Caco-2 (cell line): ENCODE results near the gene SPAG4. TPM values are rescaled to one million over a fixed set of nuclear protein-coding genes. Genes with fewer than 3 reads are reported as not detected.

Experiments used
- BruUV-seq: library from RNA; stranded (reverse); fragments of 400-500 nt; replicated peaks from 2 replicates; lab custom pipeline; 2021; lab: Mats Ljungman, UMichigan
- CTCF ChIA-PET: fragments of 300-600 bp; sonication (Branson Sonifier 250); formaldehyde crosslinking; loops from one replicate; lab custom pipeline; 2022; ENCODE audit warnings: antibody characterized with exemption; lab: Charles Lee
- POLR2A ChIA-PET: fragments of 300-600 bp; sonication (Branson Sonifier 250); formaldehyde crosslinking; loops from one replicate; lab custom pipeline; 2022; ENCODE audit warnings: antibody characterized with exemption; lab: Charles Lee
- DNase-seq, 2 experiments: peaks; one replicate each; pipeline versions ENCODE4 v3.0.0 to v3.0.0-alpha.2; 2020 to 2022
- H3K27me3 ChIP-seq: replicated peaks from 2 replicates; pipeline ENCODE4 v1.6.0; 2011; ENCODE audit warnings: low read length; ENCODE audit not compliant: control insufficient read depth, insufficient read depth
- H3K36me3 ChIP-seq: 2 replicates; pipeline ENCODE4 v1.5.1; 2011; ENCODE audit warnings: low read length; ENCODE audit not compliant: control insufficient read depth, insufficient read depth
- H3K4me1 ChIP-seq: fragments of 250-450 bp; sonication (Bioruptor Pico); 2 replicates; pipeline ENCODE4 v1.5.1; 2020; ENCODE audit warnings: mild to moderate bottlenecking
- H3K4me3 ChIP-seq: 2 replicates; pipeline ENCODE4 v1.5.1; 2011; ENCODE audit warnings: low read depth, mild to moderate bottlenecking, control low read depth, low read length
- H3K9me3 ChIP-seq: fragments of 250-450 bp; sonication (Bioruptor Pico); 2 replicates; pipeline ENCODE4 v1.5.1; 2020; ENCODE audit warnings: mild to moderate bottlenecking, moderate library complexity
- H3K27ac Mint-ChIP-seq: one replicate; pipeline ENCODE4 v1.8.0; 2022; ENCODE audit warnings: mixed read lengths; ENCODE audit not compliant: unreplicated experiment
- H3K27me3 Mint-ChIP-seq: one replicate; pipeline ENCODE4 v1.8.0; 2022; ENCODE audit warnings: mixed read lengths; ENCODE audit not compliant: insufficient read depth, unreplicated experiment
- H3K36me3 Mint-ChIP-seq: one replicate; pipeline ENCODE4 v1.8.0; 2022; ENCODE audit warnings: mild to moderate bottlenecking, mixed read lengths; ENCODE audit not compliant: insufficient read depth, unreplicated experiment
- H3K4me1 Mint-ChIP-seq: one replicate; pipeline ENCODE4 v1.8.0; 2022; ENCODE audit warnings: low read depth, mixed read lengths; ENCODE audit not compliant: unreplicated experiment
- H3K4me3 Mint-ChIP-seq: one replicate; pipeline ENCODE4 v1.8.0; 2022; ENCODE audit warnings: mild to moderate bottlenecking, moderate library complexity, mixed read lengths; ENCODE audit not compliant: unreplicated experiment
- H3K9me3 Mint-ChIP-seq: one replicate; pipeline ENCODE4 v1.8.0; 2022; ENCODE audit warnings: mixed read lengths; ENCODE audit not compliant: unreplicated experiment
- CTCF ChIP-seq, 2 experiments: fragments of 200-600 bp in 1 of 2; IDR thresholded peaks; 1 replicate in 1 of 2; 2 replicates in 1 of 2; pipeline versions ENCODE4 v1.5.1 to v1.8.0; 2011 to 2022; ENCODE audit warnings: antibody characterized with exemption in 1 of 2, control low read depth in 1 of 2, inconsistent platforms in 1 of 2, low read depth in 1 of 2, low read length in 1 of 2, mild to moderate bottlenecking in 1 of 2, moderate library complexity in 1 of 2; ENCODE audit not compliant: insufficient read depth in 1 of 2, severe bottlenecking in 1 of 2, unreplicated experiment in 1 of 2
- intact Hi-C: fragments of 100-400 bp; cut with micrococcal nuclease; formaldehyde crosslinking; loops from one replicate; pipeline ENCODE4 v1.10.0; 2022; ENCODE audit not compliant: unreplicated experiment
- total RNA-seq: library from RNA; stranded (reverse); gene quantifications from 2 replicates; pipeline ENCODE4 v1.2.3, GENCODE V29; 2022

Gene SPAG4
- total RNA-seq, 1 experiment from 2014 or later: 5.4 TPM

GRCh38 chr20:35617397-35618262 is 2.0 kb downstream of the SPAG4 start:
- H3K9me3 ChIP-seq: no peaks in the 10 kb centered on the region
- H3K36me3 Mint-ChIP-seq: peaks cover 85% of the 10 kb centered on the region
- POLR2A ChIA-PET: interaction anchor here (0.5 to 2.8 kb wide), 9 partner anchors 16 to 336 kb away, joined by 3 to 37 read pairs (median 6); partner anchors contain the start of genes CEP250, CPNE1, ERGIC3 and RBM12
- H3K27me3 Mint-ChIP-seq: no peaks in the 10 kb centered on the region
- peak; percentile 61 to 90 for TF ChIP-seq CTCF (IDR thresholded peaks at IDR 0.05; ENCODE audit: insufficient read depth in 1 of 2, low read depth in 1 of 2, low read length in 1 of 2, severe bottlenecking in 1 of 2, unreplicated experiment in 1 of 2)
- H3K27ac Mint-ChIP-seq: peak overlapping the region; percentile 100
- peaks cover 5% of the 10 kb centered on the region; the same call in 1 of the 2 replicates for H3K4me1 ChIP-seq
- no peaks in the 10 kb centered on the region for H3K27me3 ChIP-seq
- CTCF ChIA-PET: interaction anchor here (0.6 to 5.4 kb wide), 25 partner anchors 15 to 377 kb away, joined by 3 to 46 read pairs (median 6); partner anchors contain the start of genes CEP250, CPNE1, ERGIC3 and NFS1
- peak overlapping the region; percentile 98 for H3K4me3 Mint-ChIP-seq
- intact Hi-C loops: loop anchor here (2.0 to 10.0 kb wide), 6 partner anchors 17 to 579 kb away; partner anchors contain the start of genes PHF20 and SCAND1
- BruUV-seq: no TSS peak
- H3K4me3 ChIP-seq: peak overlapping the region; percentile 66
- no peaks in the 10 kb centered on the region for H3K36me3 ChIP-seq
- DNase-seq: peak; percentile 88 to 91
- peaks cover 29% of the 10 kb centered on the region for H3K4me1 Mint-ChIP-seq
- no peaks in the 10 kb centered on the region for H3K9me3 Mint-ChIP-seq

- Histone ChIP-seq H3K27me3 (no peaks in the 10 kb centered on the region), H3K9me3 (no peaks in the 10 kb centered on the region), H3K4me1 (peaks cover 5% of the 10 kb centered on the region; the same call in 1 of the 2 replicates), H3K4me3 (peak overlapping the region; percentile 66), H3K36me3 (no peaks in the 10 kb centered on the region)
- POLR2A ChIA-PET: interaction anchor here (0.7 to 1.8 kb wide), 11 partner anchors 12 to 336 kb away, joined by 3 to 15 read pairs (median 5); partner anchors contain the start of genes CPNE1, ERGIC3, NFS1 and RBM12
- intact Hi-C loops: loop anchor here (1.0 to 10.0 kb wide), 4 partner anchors 106 to 294 kb away; partner anchors contain the start of gene PHF20
- CTCF ChIA-PET: interaction anchor here (0.6 to 5.4 kb wide), 41 partner anchors 8 to 336 kb away, joined by 3 to 46 read pairs (median 5); partner anchors contain the start of genes CEP250, CPNE1, ERGIC3 and NFS1
- Mint-ChIP-seq H3K4me3 (peak overlapping the region; percentile 98), H3K4me1 (peaks cover 29% of the 10 kb centered on the region), H3K27me3 (no peaks in the 10 kb centered on the region), H3K9me3 (no peaks in the 10 kb centered on the region), H3K27ac (peak overlapping the region; percentile 100), H3K36me3 (peaks cover 91% of the 10 kb centered on the region)
- TF ChIP-seq CTCF (IDR thresholded peaks at IDR 0.05; ENCODE audit: insufficient read depth in 1 of 2, low read depth in 1 of 2, low read length in 1 of 2, severe bottlenecking in 1 of 2, unreplicated experiment in 1 of 2): no peak
- peak in 1 of 2 experiments; percentile 67 for DNase-seq
- BruUV-seq: no TSS peak
Observed at GRCh38 chr20:35618263-35619131, 2.9 kb downstream of the SPAG4 start.
